HG03064 (cell line): ENCODE data around the gene RNASE7.
"Not testable (repeated sequence)": the region's sequence is repeated elsewhere in the genome, so short reads cannot be mapped to it uniquely, and the experiment has no call there.

Experiments used
- ATAC-seq: cut with Tn5 transposase; IDR thresholded peaks from one replicate; pipeline ENCODE4 v1.9.1; 2021; ENCODE audit warnings: low read depth; ENCODE audit not compliant: unreplicated experiment

Gene RNASE7

DNA sequence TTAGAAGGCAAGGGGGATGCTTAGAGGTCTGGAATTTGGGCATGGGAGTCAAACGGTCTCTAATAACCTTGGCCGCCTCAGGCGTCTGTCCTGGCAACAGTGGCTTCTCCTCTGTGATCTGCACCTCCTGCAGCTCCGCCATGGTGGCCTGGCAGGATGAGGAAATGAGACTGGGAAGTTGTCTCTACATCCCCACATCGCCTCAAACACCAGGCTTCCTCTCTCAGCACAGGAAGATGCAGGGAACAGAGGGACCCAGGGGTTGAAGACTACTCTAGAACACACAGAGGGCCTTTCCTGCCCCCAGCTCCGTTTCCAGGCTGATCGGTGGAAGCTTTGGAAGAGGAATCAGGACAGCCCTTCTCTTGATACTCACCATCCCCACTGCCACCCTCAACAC lies 19.0 kb upstream of the RNASE7 start:
- ATAC-seq = no peak

- ATAC-seq = no peak
Measured at GRCh38 chr14:21023817-21024584, 18.2 kb upstream of the RNASE7 start.

- ATAC-seq = no peak
Measured at GRCh38 chr14:21024585-21025370, 17.4 kb upstream of the RNASE7 start, which contains the start of gene NDRG2. Gene NDRG2, minus strand, starts transcription at chr14:21025061. Its CDS starts 1,746 bp downstream, at chr14:21023315.

- ATAC-seq = no peak
Measured at GRCh38 chr14:21025371-21026273, 16.5 kb upstream of the RNASE7 start.

DNA sequence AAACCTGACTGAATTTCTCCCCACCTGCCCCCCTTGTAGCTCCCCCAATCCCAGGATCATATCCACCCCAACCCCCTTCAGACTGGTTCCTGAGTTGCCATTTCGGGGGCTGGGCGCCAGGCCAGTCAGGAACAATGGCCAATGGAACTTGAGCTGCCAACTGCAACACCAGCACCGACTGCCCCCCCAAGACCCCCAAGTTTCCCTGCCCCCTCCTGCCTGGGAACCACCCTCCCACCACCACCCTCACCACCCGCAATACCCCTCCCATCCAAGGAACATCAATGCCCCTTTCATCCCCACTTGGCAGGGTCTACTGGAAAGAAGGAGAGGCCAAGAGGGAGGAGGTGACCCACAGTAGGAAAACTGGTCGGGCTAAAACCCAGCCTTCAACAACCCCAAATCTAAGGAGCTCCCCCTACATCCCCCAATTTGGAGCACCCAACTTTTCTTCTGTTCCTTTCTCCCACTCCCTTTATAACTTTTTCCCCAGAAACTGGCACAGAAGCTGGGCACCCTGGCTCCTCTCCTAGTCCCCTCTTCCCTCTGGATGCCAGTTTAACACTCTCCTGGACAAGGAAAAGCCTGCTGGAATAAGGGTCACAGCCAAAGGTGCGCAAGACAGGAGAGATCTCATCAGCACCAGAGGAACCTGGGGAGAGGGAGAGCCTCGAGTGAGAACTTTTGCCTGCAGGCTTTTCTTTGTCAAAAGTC lies 15.7 kb upstream of the RNASE7 start:
- ATAC-seq = no peak

DNA sequence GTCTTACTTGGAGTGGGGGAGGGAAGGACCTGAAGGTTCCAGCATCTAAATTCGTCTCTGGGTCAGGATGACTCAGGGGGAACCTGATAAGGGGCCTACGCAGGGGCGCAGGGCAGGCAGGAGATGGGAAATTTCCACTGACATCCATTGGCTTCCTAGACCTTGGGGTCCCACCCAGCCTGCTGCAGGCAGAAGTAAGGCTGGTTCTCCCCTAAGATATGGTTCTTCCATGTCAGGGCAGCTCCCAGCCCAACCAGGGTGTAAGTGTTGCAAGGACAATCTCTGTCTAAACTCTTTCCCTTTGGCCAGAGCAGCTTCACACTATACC lies 15.2 kb upstream of the RNASE7 start:
- no peak for ATAC-seq

- ATAC-seq = no peak
Measured at GRCh38 chr14:21029917-21030316, 12.2 kb upstream of the RNASE7 start, which contains the start of gene TPPP2. Gene TPPP2, plus strand, starts transcription at chr14:21030217. Its CDS starts 365 bp downstream, at chr14:21030582.

DNA sequence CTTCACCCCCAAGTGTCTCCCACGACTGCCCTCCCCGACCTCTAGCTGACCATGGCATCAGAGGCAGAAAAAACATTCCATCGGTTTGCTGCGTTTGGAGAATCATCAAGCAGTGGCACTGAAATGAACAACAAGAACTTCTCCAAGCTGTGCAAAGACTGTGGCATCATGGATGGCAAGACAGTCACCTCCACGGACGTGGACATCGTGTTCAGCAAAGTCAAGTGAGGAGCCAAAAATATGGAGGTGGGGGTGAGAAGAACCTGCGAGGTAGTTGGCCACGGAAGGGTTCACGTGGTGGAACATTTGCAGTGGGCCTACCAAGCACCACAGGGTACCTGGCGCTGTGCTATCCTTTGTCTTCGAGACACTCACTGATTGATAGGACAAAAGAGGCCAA lies 11.6 kb upstream of the RNASE7 start:
- no peak for ATAC-seq

DNA sequence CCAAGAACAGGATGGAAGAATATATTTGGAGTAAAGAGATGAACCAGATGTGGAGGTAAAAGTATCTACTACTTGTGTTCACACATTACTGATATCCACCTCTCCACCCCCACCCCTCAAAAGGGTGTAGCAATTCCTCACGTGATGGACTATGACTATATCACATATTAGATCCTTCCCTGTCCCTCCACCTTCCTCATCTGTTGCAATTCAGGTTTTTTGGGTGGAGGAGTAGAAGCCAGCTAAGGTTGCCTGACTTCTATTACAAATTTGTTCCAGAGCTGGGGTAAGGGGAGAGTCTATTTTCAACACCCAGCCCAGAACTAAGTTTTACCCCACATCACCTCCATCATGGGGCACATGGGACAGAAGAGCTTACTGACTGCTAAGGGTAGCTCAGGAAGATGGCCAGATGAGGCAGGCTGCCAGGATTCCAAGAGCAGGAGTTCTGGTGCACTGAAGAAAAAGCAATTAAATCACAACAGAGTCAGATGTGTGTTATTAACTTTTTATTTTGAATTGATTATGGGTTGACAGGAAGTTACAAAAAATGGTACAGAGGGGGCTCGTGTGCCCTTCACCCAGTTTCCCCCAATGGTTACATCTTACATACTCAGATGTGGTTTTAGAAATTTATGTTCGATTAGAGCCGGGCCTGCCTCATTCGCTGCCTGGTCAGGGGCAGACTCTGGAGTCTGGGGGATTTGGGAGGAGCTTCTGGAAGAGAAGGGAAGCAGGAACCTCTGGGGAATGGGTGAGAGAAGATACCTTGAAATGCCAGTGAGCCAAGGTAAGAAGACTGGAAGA lies 9.6 kb upstream of the RNASE7 start:
- no peak for ATAC-seq

DNA sequence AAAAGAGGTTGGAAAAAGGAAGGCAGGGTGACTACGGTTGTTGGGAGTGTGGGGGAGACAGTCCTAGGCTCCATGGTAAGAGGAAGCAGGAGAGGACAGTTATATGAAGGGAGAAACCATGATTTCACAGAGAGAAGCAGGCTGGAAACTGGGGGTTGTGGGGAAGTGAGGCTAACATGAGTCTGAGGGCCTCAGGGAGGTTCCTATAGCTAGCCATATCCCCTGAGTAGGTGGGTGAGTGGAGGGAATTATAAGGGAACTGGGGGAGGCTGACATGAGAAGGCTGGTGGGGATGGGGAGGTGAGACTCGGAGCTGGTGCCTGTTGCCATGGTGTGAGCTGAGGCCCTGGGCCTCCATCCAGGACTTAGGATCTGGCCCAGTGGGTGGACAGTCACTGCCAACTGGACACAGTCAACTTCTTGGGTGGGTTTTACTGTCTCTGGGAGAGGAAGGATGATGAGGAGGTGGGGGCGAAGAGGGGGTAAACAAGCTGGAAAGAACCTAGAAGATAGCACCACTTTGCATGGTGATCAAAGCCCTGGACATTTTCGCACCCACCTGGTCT lies 8.9 kb upstream of the RNASE7 start:
- no peak for ATAC-seq

GRCh38 chr14:21034707-21035106 lies 7.5 kb upstream of the RNASE7 start, which contains the start of gene RNASE13:
Gene RNASE13, minus strand, starts transcription at chr14:21034807. Its CDS starts 519 bp downstream, at chr14:21034288.
- no peak for ATAC-seq

DNA sequence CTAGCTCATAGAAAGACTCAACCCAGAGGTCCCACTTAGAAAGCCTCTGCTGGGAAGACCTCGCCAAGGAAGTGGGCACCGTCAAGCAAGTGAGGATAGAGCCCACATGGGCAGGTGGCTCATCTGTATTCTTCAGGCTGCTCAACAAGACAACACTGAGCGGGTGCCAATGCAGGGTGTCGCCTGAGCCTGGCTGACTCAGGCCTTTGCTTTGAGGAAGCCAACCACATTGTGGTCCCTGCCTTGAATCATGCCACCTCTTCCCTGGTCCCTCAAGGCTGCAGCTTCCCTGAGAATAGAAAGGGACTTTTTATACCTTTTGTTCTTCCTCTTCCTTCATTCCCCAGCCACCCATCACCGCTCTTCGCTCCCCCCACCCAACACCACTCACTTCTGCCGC lies 5.4 kb upstream of the RNASE7 start:
- no peak for ATAC-seq

GRCh38 chr14:21037156-21037555 lies 5.0 kb upstream of the RNASE7 start:
- no peak for ATAC-seq

DNA sequence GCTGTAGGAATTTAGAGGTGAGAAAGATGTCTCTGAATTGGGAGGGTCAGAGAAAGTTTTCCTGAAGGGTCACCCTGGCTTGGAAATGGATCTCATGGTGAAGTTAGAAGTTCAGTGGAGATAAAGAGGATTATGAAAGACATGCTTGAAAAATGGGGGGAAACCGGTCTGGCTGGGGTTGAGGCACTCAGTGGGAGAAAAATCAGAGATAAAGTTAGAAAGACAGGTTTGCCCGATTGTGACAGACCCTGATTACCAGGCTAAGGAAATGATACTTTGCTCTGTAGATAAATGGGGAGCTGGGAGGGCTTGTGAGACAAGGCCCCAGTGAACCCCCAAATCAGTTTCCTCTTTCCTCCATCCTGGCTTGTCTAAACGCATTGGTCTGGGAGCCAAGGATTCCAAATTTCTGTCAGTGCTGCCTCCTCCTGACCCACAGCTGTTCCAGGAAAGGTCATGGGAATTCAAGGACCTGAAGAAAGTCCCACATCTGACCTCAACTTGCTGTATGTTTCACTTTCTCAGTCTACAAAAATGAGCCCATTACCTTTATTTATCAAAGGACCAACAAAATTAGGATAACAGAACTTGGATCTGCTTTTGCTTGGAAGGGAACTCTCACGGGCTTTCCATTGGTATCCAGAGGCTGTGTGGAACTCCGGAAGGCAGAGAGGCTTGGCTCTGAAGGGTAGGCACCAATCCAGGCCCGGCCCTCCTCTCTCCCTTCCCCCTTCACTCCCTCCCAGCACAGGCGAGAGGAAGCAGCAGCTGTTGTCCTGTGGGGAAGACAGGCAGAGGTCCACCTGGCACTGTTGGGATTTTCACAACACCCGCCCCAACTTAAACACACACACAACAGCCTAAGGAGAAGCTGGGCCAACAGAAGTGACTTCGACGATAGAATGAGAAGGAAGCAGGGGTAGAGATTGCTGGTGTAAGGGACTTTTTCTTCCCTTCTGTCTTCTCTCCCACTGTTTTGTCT lies 3.4 kb upstream of the RNASE7 start:
- no peak for ATAC-seq

DNA sequence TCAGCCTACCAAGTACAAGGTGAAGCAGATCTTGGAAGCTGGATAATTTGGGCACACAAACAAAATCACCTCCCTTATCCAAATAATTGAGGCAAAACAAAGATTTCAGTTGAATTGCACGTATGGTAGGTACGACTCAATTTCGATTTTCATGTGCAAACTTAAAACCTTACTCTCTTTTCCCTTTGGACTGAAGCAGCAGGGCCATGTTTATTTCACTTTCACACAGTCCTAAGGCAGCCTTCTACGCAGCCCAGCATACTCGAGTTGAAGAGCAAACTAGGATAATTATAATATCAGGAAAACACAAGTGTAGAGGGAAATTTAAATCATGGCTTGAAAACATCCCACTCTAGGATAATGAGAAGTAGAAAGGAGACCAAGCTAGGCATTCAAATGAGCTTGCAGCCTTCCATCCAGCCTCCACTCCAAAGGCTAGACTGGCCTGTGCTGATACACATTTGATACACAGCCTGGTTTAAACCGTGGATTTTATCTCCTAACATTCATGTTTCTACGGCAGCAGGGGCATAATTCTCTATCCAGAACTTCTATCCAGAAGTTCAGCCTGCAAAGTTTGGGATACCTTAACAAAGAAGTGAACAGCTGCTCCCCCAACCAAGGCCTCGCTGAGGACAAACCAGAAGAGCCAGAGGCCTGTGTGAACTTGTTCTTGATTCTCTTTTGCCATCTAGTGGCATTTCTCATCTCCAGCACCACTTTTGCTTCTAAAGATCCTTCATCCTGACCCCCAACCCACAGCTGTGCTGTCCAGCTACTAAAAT lies 2.4 kb upstream of the RNASE7 start:
- ATAC-seq = no peak

GRCh38 chr14:21040370-21040925 lies 1.7 kb upstream of the RNASE7 start:
- no peak for ATAC-seq

- ATAC-seq = not testable (repeated sequence)
Measured at GRCh38 chr14:21040941-21041340, 1.2 kb upstream of the RNASE7 start.
